ENCODE results near the gene PRXL2A. TPM values are rescaled to one million over a fixed set of nuclear protein-coding genes. Genes with fewer than 3 reads are reported as not detected.
A peak's percentile ranks its signal among the peaks of the same experiment; 100 is the strongest.

The PRXL2A gene
- total RNA-seq, 2 donors from 2014 or later, result 9.4 to 9.6 TPM

- ATAC-seq (replicated peaks), result no peak
- peaks cover 57% of the 10 kb centered on the region for H3K36me3 Mint-ChIP-seq (ENCODE audit: low read depth)
- H3K27me3 Mint-ChIP-seq, result no peaks in the 10 kb centered on the region
- H3K4me1 Mint-ChIP-seq, result peaks cover 50% of the 10 kb centered on the region
- no peaks in the 10 kb centered on the region for H3K9me3 Mint-ChIP-seq
- peak overlapping the region; percentile 89 for H3K27ac Mint-ChIP-seq
- peak overlapping the region; percentile 91 for H3K4me3 Mint-ChIP-seq
Observed at GRCh38 chr10:80457554-80458262, 49.4 kb downstream of the PRXL2A start.

- ATAC-seq (replicated peaks), result no peak
- H3K27ac Mint-ChIP-seq, result peak overlapping the region; percentile 89
- H3K9me3 Mint-ChIP-seq, result no peaks in the 10 kb centered on the region
- peaks cover 59% of the 10 kb centered on the region for H3K36me3 Mint-ChIP-seq (ENCODE audit: low read depth)
- no peaks in the 10 kb centered on the region for H3K27me3 Mint-ChIP-seq
- peak overlapping the region; percentile 91 for H3K4me3 Mint-ChIP-seq
- peaks cover 53% of the 10 kb centered on the region for H3K4me1 Mint-ChIP-seq
Observed at GRCh38 chr10:80458263-80458625, 49.9 kb downstream of the PRXL2A start.

GRCh38 chr10:80458638-80459037 is 50.3 kb downstream of the PRXL2A start:
- peak overlapping the region; percentile 91 for H3K4me3 Mint-ChIP-seq
- peaks cover 54% of the 10 kb centered on the region for H3K4me1 Mint-ChIP-seq
- ATAC-seq (replicated peaks), result no peak
- no peaks in the 10 kb centered on the region for H3K27me3 Mint-ChIP-seq
- H3K9me3 Mint-ChIP-seq, result no peaks in the 10 kb centered on the region
- H3K27ac Mint-ChIP-seq, result peak overlapping the region; percentile 89
- peaks cover 63% of the 10 kb centered on the region for H3K36me3 Mint-ChIP-seq (ENCODE audit: low read depth)

- ATAC-seq (replicated peaks), result peak; percentile 52
- peaks cover 59% of the 10 kb centered on the region for H3K4me1 Mint-ChIP-seq
- H3K9me3 Mint-ChIP-seq, result no peaks in the 10 kb centered on the region
- peak overlapping the region; percentile 91 for H3K4me3 Mint-ChIP-seq
- H3K27me3 Mint-ChIP-seq, result no peaks in the 10 kb centered on the region
- H3K27ac Mint-ChIP-seq, result peak overlapping the region; percentile 89
- peaks cover 68% of the 10 kb centered on the region for H3K36me3 Mint-ChIP-seq (ENCODE audit: low read depth)
Observed at GRCh38 chr10:80459047-80459865, 50.9 kb downstream of the PRXL2A start.

GRCh38 chr10:80460399-80461207 is 52.3 kb downstream of the PRXL2A start:
- Mint-ChIP-seq H3K27ac (peak overlapping the region; percentile 89), H3K4me1 (peaks cover 71% of the 10 kb centered on the region), H3K9me3 (no peaks in the 10 kb centered on the region), H3K36me3 (ENCODE audit: low read depth) (peaks cover 67% of the 10 kb centered on the region), H3K4me3 (peak overlapping the region; percentile 91), H3K27me3 (no peaks in the 10 kb centered on the region)
- ATAC-seq (replicated peaks), result no peak

- Mint-ChIP-seq H3K4me1 (peaks cover 72% of the 10 kb centered on the region), H3K27ac (peak overlapping the region; percentile 89), H3K36me3 (ENCODE audit: low read depth) (peaks cover 62% of the 10 kb centered on the region), H3K4me3 (peak overlapping the region; percentile 91), H3K27me3 (no peaks in the 10 kb centered on the region), H3K9me3 (no peaks in the 10 kb centered on the region)
- no peak for ATAC-seq (replicated peaks)
Observed at GRCh38 chr10:80461208-80462183, 53.1 kb downstream of the PRXL2A start.

GRCh38 chr10:80462299-80462980 is 54.1 kb downstream of the PRXL2A start:
- H3K27ac Mint-ChIP-seq, result peak overlapping the region; percentile 89
- ATAC-seq (replicated peaks), result no peak
- peaks cover 57% of the 10 kb centered on the region for H3K36me3 Mint-ChIP-seq (ENCODE audit: low read depth)
- H3K4me1 Mint-ChIP-seq, result peaks cover 81% of the 10 kb centered on the region
- peak overlapping the region; percentile 91 for H3K4me3 Mint-ChIP-seq
- no peaks in the 10 kb centered on the region for H3K9me3 Mint-ChIP-seq
- H3K27me3 Mint-ChIP-seq, result no peaks in the 10 kb centered on the region

- peaks cover 75% of the 10 kb centered on the region for H3K4me1 Mint-ChIP-seq
- H3K27ac Mint-ChIP-seq, result peak overlapping the region; percentile 89
- no peaks in the 10 kb centered on the region for H3K9me3 Mint-ChIP-seq
- H3K4me3 Mint-ChIP-seq, result peak overlapping the region; percentile 91
- no peaks in the 10 kb centered on the region for H3K27me3 Mint-ChIP-seq
- ATAC-seq (replicated peaks), result peak; percentile 61
- H3K36me3 Mint-ChIP-seq (ENCODE audit: low read depth), result peaks cover 58% of the 10 kb centered on the region
Observed at GRCh38 chr10:80462981-80463741, 54.8 kb downstream of the PRXL2A start.

- no peak for ATAC-seq (replicated peaks)
- peaks cover 58% of the 10 kb centered on the region for H3K36me3 Mint-ChIP-seq (ENCODE audit: low read depth)
Observed at GRCh38 chr10:80463868-80464267, 55.5 kb downstream of the PRXL2A start.

GRCh38 chr10:80464557-80465450 is 56.5 kb downstream of the PRXL2A start:
- ATAC-seq (replicated peaks), result peak; percentile 18
- H3K27ac Mint-ChIP-seq, result peak overlapping the region; percentile 99
- H3K4me1 Mint-ChIP-seq, result peaks cover 68% of the 10 kb centered on the region

More at GRCh38 chr10:80463868-80464267, 55.5 kb downstream of the PRXL2A start:
- H3K4me3 Mint-ChIP-seq, result peak overlapping the region; percentile 91
- H3K27me3 Mint-ChIP-seq, result no peaks in the 10 kb centered on the region
- peak overlapping the region; percentile 36 for H3K27ac Mint-ChIP-seq
- H3K4me1 Mint-ChIP-seq, result peaks cover 69% of the 10 kb centered on the region
- no peaks in the 10 kb centered on the region for H3K9me3 Mint-ChIP-seq

GRCh38 chr10:80465451-80465835 is 57.1 kb downstream of the PRXL2A start:
- peaks cover 65% of the 10 kb centered on the region for H3K4me1 Mint-ChIP-seq
- peaks cover 64% of the 10 kb centered on the region for H3K36me3 Mint-ChIP-seq (ENCODE audit: low read depth)
- no peak for ATAC-seq (replicated peaks)
- H3K27me3 Mint-ChIP-seq, result no peaks in the 10 kb centered on the region
- H3K27ac Mint-ChIP-seq, result peak overlapping the region; percentile 99
- no peaks in the 10 kb centered on the region for H3K9me3 Mint-ChIP-seq
- peak overlapping the region; percentile 91 for H3K4me3 Mint-ChIP-seq

More at GRCh38 chr10:80464557-80465450, 56.5 kb downstream of the PRXL2A start:
- H3K27me3 Mint-ChIP-seq, result no peaks in the 10 kb centered on the region
- peaks cover 58% of the 10 kb centered on the region for H3K36me3 Mint-ChIP-seq (ENCODE audit: low read depth)
- peak overlapping the region; percentile 91 for H3K4me3 Mint-ChIP-seq
- H3K9me3 Mint-ChIP-seq, result no peaks in the 10 kb centered on the region

Measured in activated T-helper 17 cell treated with anti-CD3 and anti-CD28 coated beads, Interleukin-2, amount 50 U/mL, for 72 hours (primary cell).